Natural killer cell (primary cell): ENCODE results near the gene EFS. TPM values are rescaled to one million over a fixed set of nuclear protein-coding genes. Genes with fewer than 3 reads are reported as not detected.

Experiments
- ATAC-seq, 3 donors: fragments of 150-1000 bp in 2 of 3; fragments of 200-7000 bp in 1 of 3; cut with Tn5 transposase; 1 replicate in 1 of 3; 2 replicates in 2 of 3; pipeline ENCODE4 v1.10.0; 2021; ENCODE audit warnings: mild to moderate bottlenecking in 2 of 3, moderate library complexity in 2 of 3
- DNase-seq, 2 donors: peaks; one replicate each; pipeline versions ENCODE4 v3.0.0 to v3.0.0-alpha.2; 2013 to 2021; ENCODE audit warnings: mixed read lengths in 1 of 2
- H3K27ac ChIP-seq: one replicate; pipeline ENCODE4 v1.5.1; 2013; ENCODE audit warnings: mild to moderate bottlenecking, low read length
- H3K27me3 ChIP-seq: one replicate; pipeline ENCODE4 v1.6.1; 2013; ENCODE audit warnings: low read length; ENCODE audit not compliant: control insufficient read depth, insufficient read depth
- H3K36me3 ChIP-seq: one replicate; pipeline ENCODE4 v1.6.1; 2013; ENCODE audit warnings: low read length; ENCODE audit not compliant: control insufficient read depth, insufficient read depth
- H3K4me1 ChIP-seq: one replicate; pipeline ENCODE4 v1.6.1; 2013; ENCODE audit warnings: low read length; ENCODE audit not compliant: control insufficient read depth, insufficient read depth
- H3K4me3 ChIP-seq: one replicate; pipeline ENCODE4 v1.5.1; 2013; ENCODE audit warnings: low read length
- H3K9me3 ChIP-seq: one replicate; pipeline ENCODE4 v1.6.1; 2013; ENCODE audit warnings: low read length; ENCODE audit not compliant: control insufficient read depth, insufficient read depth
- H3K27ac Mint-ChIP-seq, 2 donors: one replicate each; pipeline ENCODE4 v1.8.0; 2022; ENCODE audit warnings: mild to moderate bottlenecking in 2 of 2, mixed read lengths in 2 of 2, moderate library complexity in 1 of 2
- H3K27me3 Mint-ChIP-seq, 2 donors: one replicate each; pipeline ENCODE4 v1.8.0; 2022; ENCODE audit warnings: low read depth in 2 of 2, mixed read lengths in 2 of 2
- H3K36me3 Mint-ChIP-seq: one replicate; pipeline ENCODE4 v1.8.0; 2022; ENCODE audit warnings: mixed read lengths
- H3K4me1 Mint-ChIP-seq, 2 donors: one replicate each; pipeline ENCODE4 v1.8.0; 2022; ENCODE audit warnings: mixed read lengths in 2 of 2
- H3K4me3 Mint-ChIP-seq: one replicate; pipeline ENCODE4 v1.8.0; 2022; ENCODE audit warnings: mild to moderate bottlenecking, moderate library complexity, mixed read lengths
- H3K9me3 Mint-ChIP-seq, 2 donors: one replicate each; pipeline ENCODE4 v1.8.0; 2022; ENCODE audit warnings: mixed read lengths in 2 of 2
- CTCF ChIP-seq: fragments of 200-600 bp; IDR thresholded peaks from one replicate; pipeline ENCODE4 v1.8.0; 2022; ENCODE audit warnings: antibody characterized with exemption
- WGBS: methylation state at CpG from one replicate; pipeline ENCODE4 v1.1.7; 2013; ENCODE audit warnings: missing lambda C conversion rate; ENCODE audit not compliant: insufficient coverage; 5-methylcytosine and 5-hydroxymethylcytosine counted together
- intact Hi-C: fragments of 100-400 bp; cut with micrococcal nuclease; formaldehyde crosslinking; loops from one replicate; pipeline ENCODE4 v1.14.2; 2022
- total RNA-seq, 4 donors: library from RNA; stranded (reverse); fragments of 120-200 nt in 1 of 4; gene quantifications; one replicate each; pipeline versions ENCODE4 v1.2.3 to v1.2.4, GENCODE V29; 2013 to 2022

EFS gene
- total RNA-seq, 3 donors from 2014 or later (not counting 1 experiment from before 2014, with no cell fraction given) = not detected

- Mint-ChIP-seq H3K4me1 (no peaks in the 10 kb centered on the region), H3K4me3 (no peak overlapping the region), H3K36me3 (no peaks in the 10 kb centered on the region), H3K27ac (no peak overlapping the region), H3K9me3 (no peaks in the 10 kb centered on the region), H3K27me3 (peaks cover 8% of the 10 kb centered on the region in 2 donors)
- 64% methylated on average over 4 of the region's 4 CpGs for WGBS
- intact Hi-C loops = no loop called here
- ATAC-seq (no peak), DNase-seq (no peak)
- no peaks in the 10 kb centered on the region for H3K36me3 ChIP-seq
- H3K27ac ChIP-seq = no peak overlapping the region
- H3K4me3 ChIP-seq = no peak overlapping the region
- no peaks in the 10 kb centered on the region for H3K9me3 ChIP-seq
- H3K27me3 ChIP-seq = no peaks in the 10 kb centered on the region
- no peaks in the 10 kb centered on the region for H3K4me1 ChIP-seq
- TF ChIP-seq CTCF = no peak
Observed at GRCh38 chr14:23406244-23406643, 41.3 kb upstream of the EFS start.

GRCh38 chr14:23405516-23406025 is 40.6 kb upstream of the EFS start:
- Mint-ChIP-seq H3K27ac (no peak overlapping the region), H3K9me3 (no peaks in the 10 kb centered on the region), H3K27me3 (peaks cover 4 to 8% of the 10 kb centered on the region in 2 donors), H3K4me3 (no peak overlapping the region), H3K4me1 (no peaks in the 10 kb centered on the region), H3K36me3 (no peaks in the 10 kb centered on the region)
- Histone ChIP-seq H3K4me1 (no peaks in the 10 kb centered on the region), H3K27ac (no peak overlapping the region), H3K36me3 (no peaks in the 10 kb centered on the region), H3K27me3 (no peaks in the 10 kb centered on the region), H3K9me3 (no peaks in the 10 kb centered on the region), H3K4me3 (no peak overlapping the region)
- 77% methylated on average over 13 of the region's 13 CpGs for WGBS
- no peak for ATAC-seq
- no peak for TF ChIP-seq CTCF
- intact Hi-C loops = no loop called here
- no peak for DNase-seq

GRCh38 chr14:23405096-23405495 is 40.1 kb upstream of the EFS start:
- Histone ChIP-seq H3K4me1 (no peaks in the 10 kb centered on the region), H3K9me3 (no peaks in the 10 kb centered on the region), H3K27ac (no peak overlapping the region), H3K36me3 (no peaks in the 10 kb centered on the region), H3K27me3 (no peaks in the 10 kb centered on the region), H3K4me3 (no peak overlapping the region)
- Mint-ChIP-seq H3K27me3 (peaks cover 0 to 8% of the 10 kb centered on the region in 2 donors), H3K4me3 (no peak overlapping the region), H3K4me1 (no peaks in the 10 kb centered on the region), H3K27ac (no peak overlapping the region), H3K9me3 (no peaks in the 10 kb centered on the region), H3K36me3 (no peaks in the 10 kb centered on the region)
- intact Hi-C loops = no loop called here
- no peak for ATAC-seq
- WGBS = 89% methylated on average over 10 of the region's 10 CpGs
- TF ChIP-seq CTCF = no peak
- DNase-seq = no peak

- Histone ChIP-seq H3K36me3 (no peaks in the 10 kb centered on the region), H3K9me3 (no peaks in the 10 kb centered on the region), H3K27me3 (no peaks in the 10 kb centered on the region), H3K4me1 (no peaks in the 10 kb centered on the region), H3K27ac (no peak overlapping the region), H3K4me3 (no peak overlapping the region)
- ATAC-seq (no peak), DNase-seq (no peak)
- intact Hi-C loops = no loop called here
- Mint-ChIP-seq H3K27ac (no peak overlapping the region), H3K27me3 (peaks cover 0 to 8% of the 10 kb centered on the region in 2 donors), H3K4me1 (no peaks in the 10 kb centered on the region), H3K36me3 (no peaks in the 10 kb centered on the region), H3K4me3 (no peak overlapping the region), H3K9me3 (no peaks in the 10 kb centered on the region)
- TF ChIP-seq CTCF = no peak
- WGBS = 88% methylated on average over 14 of the region's 14 CpGs
Observed at GRCh38 chr14:23404331-23404900, 39.4 kb upstream of the EFS start.
